Measurements from ENCODE around the gene ZNF841.
"Not testable (repeated sequence)": the region's sequence is repeated elsewhere in the genome, so short reads cannot be mapped to it uniquely, and the experiment has no call there.

The ZNF841 gene

GRCh38 chr19:52095172-52096014, at the start of gene ZNF841:
TSS of gene ZNF841 (minus strand) at chr19:52095765. CDS start at chr19:52084801, 10,964 bp downstream.
- DNase-seq (ENCODE audit: low read depth), result peak; percentile 85

GRCh38 chr19:52142001-52142595, 46.5 kb upstream of the ZNF841 start:
- DNase-seq (ENCODE audit: low read depth), result no peak

GRCh38 chr19:52141203-52141602, 45.6 kb upstream of the ZNF841 start:
- DNase-seq (ENCODE audit: low read depth), result no peak

- DNase-seq (ENCODE audit: low read depth), result no peak
Observed at GRCh38 chr19:52140032-52140710, 44.6 kb upstream of the ZNF841 start.

DNA sequence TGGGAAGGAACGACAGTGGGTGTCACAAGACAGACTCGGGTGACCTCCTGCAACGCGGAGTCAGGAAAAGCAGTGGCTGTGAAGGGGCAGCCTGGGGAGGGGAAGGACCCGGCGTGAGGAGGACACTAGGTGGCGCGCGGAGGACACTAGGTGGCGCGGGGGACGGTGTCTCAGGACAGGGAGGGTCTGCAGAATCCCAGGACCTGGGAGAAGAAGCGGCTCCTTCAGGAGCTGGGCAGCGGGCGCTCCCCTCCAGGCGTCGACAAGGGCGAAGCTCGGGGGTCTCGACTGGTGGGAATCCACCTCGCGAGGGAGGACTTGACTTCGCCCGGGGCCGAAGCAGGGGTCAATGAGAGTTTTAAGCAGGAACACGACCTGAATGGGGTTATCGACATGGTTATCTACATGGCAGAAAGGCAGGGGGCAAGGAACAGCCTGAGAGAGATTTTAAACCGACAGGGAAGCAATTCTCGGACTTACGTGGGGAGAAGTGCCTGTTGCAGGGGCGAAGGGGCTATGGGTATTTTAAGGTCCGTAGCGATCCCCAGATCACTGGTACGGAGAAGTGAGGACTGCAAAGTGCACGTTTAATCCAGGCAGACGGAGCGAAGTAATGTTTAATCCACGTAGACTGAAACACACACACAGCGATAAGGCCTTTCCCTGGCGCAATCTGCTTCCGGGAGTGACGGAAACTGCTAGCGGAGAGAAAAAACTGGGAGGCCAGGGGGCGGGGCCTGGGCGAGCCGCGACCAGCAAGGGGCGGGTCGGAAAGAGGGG, 43.9 kb upstream of the ZNF841 start, which contains the start of gene ZNF616:
ZNF616 (minus strand) TSS at position 687 of the 780 bp plus-strand sequence. CDS start 9,426 bp downstream, outside the sequence.
- DNase-seq (ENCODE audit: low read depth), result peak; percentile 97

GRCh38 chr19:52138983-52139251, 43.4 kb upstream of the ZNF841 start:
- DNase-seq (ENCODE audit: low read depth), result no peak

DNA sequence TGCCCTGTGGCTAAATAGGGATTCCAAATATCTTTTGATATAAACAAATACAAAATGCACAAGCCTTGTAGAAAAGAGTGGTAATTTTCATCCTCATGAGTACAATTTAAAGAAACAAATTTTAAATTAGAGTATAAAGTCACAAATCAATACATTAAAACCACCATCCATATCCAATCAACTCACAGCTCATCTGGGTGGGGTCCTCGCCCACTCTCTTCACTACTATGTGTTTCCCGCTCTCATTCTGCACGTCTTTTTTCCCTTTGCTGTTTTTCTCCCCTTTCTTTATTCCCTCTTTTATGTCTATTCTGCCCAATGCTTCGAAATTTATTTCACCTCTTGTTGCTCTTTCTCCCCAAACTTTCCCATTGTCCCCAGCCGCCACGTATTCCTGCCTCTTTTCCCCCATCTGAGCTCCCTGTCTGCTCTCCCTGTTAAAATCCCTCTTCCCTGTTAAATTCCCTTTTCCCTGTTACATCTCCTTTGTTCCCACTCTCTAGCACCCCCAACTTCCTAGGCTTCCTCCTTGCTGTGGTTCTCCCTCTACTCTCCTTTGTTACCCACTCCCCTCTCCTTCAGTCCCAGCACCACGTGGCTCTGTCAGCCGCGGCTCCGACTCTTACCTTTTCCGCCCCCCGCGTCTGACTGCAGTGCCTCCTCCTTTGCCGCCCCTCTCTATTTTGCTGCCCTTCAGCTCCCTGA, 42.9 kb upstream of the ZNF841 start:
- peak; percentile 11 for DNase-seq (ENCODE audit: low read depth)

GRCh38 chr19:52120286-52120685, 24.7 kb upstream of the ZNF841 start:
- DNase-seq (ENCODE audit: low read depth), result no peak

- no peak for DNase-seq (ENCODE audit: low read depth)
Observed at GRCh38 chr19:52115526-52116053, 20.0 kb upstream of the ZNF841 start.

DNA sequence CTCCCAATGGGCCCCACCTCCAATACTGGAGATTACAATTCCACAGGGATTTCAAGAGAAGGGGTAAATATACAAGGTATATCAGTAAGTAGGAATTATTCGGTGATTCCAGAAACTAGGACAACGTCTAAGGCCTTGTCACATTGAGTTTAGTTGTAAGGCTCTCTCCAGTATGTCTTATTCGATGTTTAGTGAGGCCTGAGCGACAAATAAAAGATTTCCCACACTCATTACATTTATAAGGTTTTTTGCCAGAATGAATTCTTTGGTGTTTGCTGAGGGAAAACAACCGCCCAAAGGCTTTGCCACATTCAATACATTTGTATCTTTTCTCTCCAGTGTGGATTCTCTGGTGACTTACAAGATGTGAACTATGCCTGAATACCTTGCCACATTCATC, 19.1 kb upstream of the ZNF841 start:
- no peak for DNase-seq (ENCODE audit: low read depth)

GRCh38 chr19:52112624-52113023, 17.1 kb upstream of the ZNF841 start:
- DNase-seq (ENCODE audit: low read depth), result no peak

DNA sequence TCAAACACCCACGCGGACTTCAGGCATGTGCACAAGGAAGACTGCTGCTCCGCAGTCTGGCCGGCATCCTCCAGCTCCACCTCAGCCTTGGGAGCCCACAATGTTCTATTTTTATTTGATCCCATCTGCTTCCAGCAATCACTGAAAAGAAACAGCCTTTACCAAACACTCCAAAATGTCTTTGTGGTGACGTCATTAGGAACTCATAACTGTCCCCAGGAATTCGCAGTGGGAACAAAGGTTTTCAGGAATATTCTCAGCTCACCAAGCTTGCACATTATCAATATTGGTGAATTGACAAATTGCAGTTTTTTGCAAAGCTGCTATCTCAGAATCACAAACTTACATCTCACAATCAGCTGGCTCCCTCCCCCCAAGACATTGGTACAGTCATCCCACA, 15.2 kb upstream of the ZNF841 start:
- no peak for DNase-seq (ENCODE audit: low read depth)

- no peak for DNase-seq (ENCODE audit: low read depth)
Observed at GRCh38 chr19:52102782-52103181, 7.2 kb upstream of the ZNF841 start.

- no peak for DNase-seq (ENCODE audit: low read depth)
Observed at GRCh38 chr19:52101866-52102562, 6.4 kb upstream of the ZNF841 start.

- DNase-seq (ENCODE audit: low read depth), result no peak
Observed at GRCh38 chr19:52099497-52100138, 4.1 kb upstream of the ZNF841 start.

- not testable (repeated sequence) for DNase-seq (ENCODE audit: low read depth)
Observed at GRCh38 chr19:52096416-52096815, 851 bp upstream of the ZNF841 start.

GRCh38 chr19:52094526-52095130, 937 bp downstream of the ZNF841 start:
- no peak for DNase-seq (ENCODE audit: low read depth)

- no peak for DNase-seq (ENCODE audit: low read depth)
Observed at GRCh38 chr19:52086481-52086880, 9.1 kb downstream of the ZNF841 start.

- no peak for DNase-seq (ENCODE audit: low read depth)
Observed at GRCh38 chr19:52070496-52070895, 25.1 kb downstream of the ZNF841 start.

DNA sequence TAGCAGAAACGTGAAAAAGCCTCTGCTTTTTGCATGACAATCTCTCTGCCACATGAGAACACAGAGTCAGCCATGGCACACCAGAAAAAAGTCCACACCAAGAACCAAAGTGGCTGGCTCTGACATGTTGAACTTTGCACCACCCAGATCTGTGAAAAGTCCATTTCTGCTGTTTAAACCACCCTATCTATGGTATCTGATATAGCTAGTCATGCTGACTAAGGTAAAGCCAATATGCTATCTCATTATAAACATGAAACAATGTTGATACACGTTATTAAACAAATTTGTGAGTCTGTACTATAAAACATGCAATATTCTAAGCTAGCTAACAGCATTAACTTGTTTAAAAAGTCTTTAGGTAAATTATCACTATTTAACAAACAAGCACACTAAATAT, 25.9 kb downstream of the ZNF841 start:
- no peak for DNase-seq (ENCODE audit: low read depth)

All from activated T-cell treated with anti-CD3 and anti-CD28 coated beads for 24 hours (primary cell).